Natural killer cell (primary cell): ENCODE measurements around the gene HTRA2. TPM values are rescaled to one million over a fixed set of nuclear protein-coding genes. Genes with fewer than 3 reads are reported as not detected.

Source experiments
- ATAC-seq, 3 donors: fragments of 150-1000 bp in 2 of 3; fragments of 200-7000 bp in 1 of 3; cut with Tn5 transposase; 1 replicate in 1 of 3; 2 replicates in 2 of 3; pipeline ENCODE4 v1.10.0; 2021; ENCODE audit warnings: mild to moderate bottlenecking in 2 of 3, moderate library complexity in 2 of 3
- DNase-seq, 2 donors: peaks; one replicate each; pipeline versions ENCODE4 v3.0.0 to v3.0.0-alpha.2; 2013 to 2021; ENCODE audit warnings: mixed read lengths in 1 of 2
- H3K27ac ChIP-seq: one replicate; pipeline ENCODE4 v1.5.1; 2013; ENCODE audit warnings: mild to moderate bottlenecking, low read length
- H3K27me3 ChIP-seq: one replicate; pipeline ENCODE4 v1.6.1; 2013; ENCODE audit warnings: low read length; ENCODE audit not compliant: control insufficient read depth, insufficient read depth
- H3K36me3 ChIP-seq: one replicate; pipeline ENCODE4 v1.6.1; 2013; ENCODE audit warnings: low read length; ENCODE audit not compliant: control insufficient read depth, insufficient read depth
- H3K4me1 ChIP-seq: one replicate; pipeline ENCODE4 v1.6.1; 2013; ENCODE audit warnings: low read length; ENCODE audit not compliant: control insufficient read depth, insufficient read depth
- H3K4me3 ChIP-seq: one replicate; pipeline ENCODE4 v1.5.1; 2013; ENCODE audit warnings: low read length
- H3K9me3 ChIP-seq: one replicate; pipeline ENCODE4 v1.6.1; 2013; ENCODE audit warnings: low read length; ENCODE audit not compliant: control insufficient read depth, insufficient read depth
- H3K27ac Mint-ChIP-seq, 2 donors: one replicate each; pipeline ENCODE4 v1.8.0; 2022; ENCODE audit warnings: mild to moderate bottlenecking in 2 of 2, mixed read lengths in 2 of 2, moderate library complexity in 1 of 2
- H3K27me3 Mint-ChIP-seq, 2 donors: one replicate each; pipeline ENCODE4 v1.8.0; 2022; ENCODE audit warnings: low read depth in 2 of 2, mixed read lengths in 2 of 2
- H3K36me3 Mint-ChIP-seq: one replicate; pipeline ENCODE4 v1.8.0; 2022; ENCODE audit warnings: mixed read lengths
- H3K4me1 Mint-ChIP-seq, 2 donors: one replicate each; pipeline ENCODE4 v1.8.0; 2022; ENCODE audit warnings: mixed read lengths in 2 of 2
- H3K4me3 Mint-ChIP-seq: one replicate; pipeline ENCODE4 v1.8.0; 2022; ENCODE audit warnings: mild to moderate bottlenecking, moderate library complexity, mixed read lengths
- H3K9me3 Mint-ChIP-seq, 2 donors: one replicate each; pipeline ENCODE4 v1.8.0; 2022; ENCODE audit warnings: mixed read lengths in 2 of 2
- WGBS: methylation state at CpG from one replicate; pipeline ENCODE4 v1.1.7; 2013; ENCODE audit warnings: missing lambda C conversion rate; ENCODE audit not compliant: insufficient coverage; 5-methylcytosine and 5-hydroxymethylcytosine counted together
- intact Hi-C: fragments of 100-400 bp; cut with micrococcal nuclease; formaldehyde crosslinking; loops from one replicate; pipeline ENCODE4 v1.14.2; 2022
- total RNA-seq, 4 donors: library from RNA; stranded (reverse); fragments of 120-200 nt in 1 of 4; gene quantifications; one replicate each; pipeline versions ENCODE4 v1.2.3 to v1.2.4, GENCODE V29; 2013 to 2022
- TF ChIP-seq, protein P1 (sequence below): fragments of 200-600 bp; IDR thresholded peaks from one replicate; pipeline ENCODE4 v1.8.0; 2022; ENCODE audit warnings: antibody characterized with exemption

The HTRA2 gene
- 10 to 100 TPM; 32.1 to 47.6 (median 45.2) TPM for total RNA-seq
- total RNA-seq (2013) = 47.1 TPM

DNA sequence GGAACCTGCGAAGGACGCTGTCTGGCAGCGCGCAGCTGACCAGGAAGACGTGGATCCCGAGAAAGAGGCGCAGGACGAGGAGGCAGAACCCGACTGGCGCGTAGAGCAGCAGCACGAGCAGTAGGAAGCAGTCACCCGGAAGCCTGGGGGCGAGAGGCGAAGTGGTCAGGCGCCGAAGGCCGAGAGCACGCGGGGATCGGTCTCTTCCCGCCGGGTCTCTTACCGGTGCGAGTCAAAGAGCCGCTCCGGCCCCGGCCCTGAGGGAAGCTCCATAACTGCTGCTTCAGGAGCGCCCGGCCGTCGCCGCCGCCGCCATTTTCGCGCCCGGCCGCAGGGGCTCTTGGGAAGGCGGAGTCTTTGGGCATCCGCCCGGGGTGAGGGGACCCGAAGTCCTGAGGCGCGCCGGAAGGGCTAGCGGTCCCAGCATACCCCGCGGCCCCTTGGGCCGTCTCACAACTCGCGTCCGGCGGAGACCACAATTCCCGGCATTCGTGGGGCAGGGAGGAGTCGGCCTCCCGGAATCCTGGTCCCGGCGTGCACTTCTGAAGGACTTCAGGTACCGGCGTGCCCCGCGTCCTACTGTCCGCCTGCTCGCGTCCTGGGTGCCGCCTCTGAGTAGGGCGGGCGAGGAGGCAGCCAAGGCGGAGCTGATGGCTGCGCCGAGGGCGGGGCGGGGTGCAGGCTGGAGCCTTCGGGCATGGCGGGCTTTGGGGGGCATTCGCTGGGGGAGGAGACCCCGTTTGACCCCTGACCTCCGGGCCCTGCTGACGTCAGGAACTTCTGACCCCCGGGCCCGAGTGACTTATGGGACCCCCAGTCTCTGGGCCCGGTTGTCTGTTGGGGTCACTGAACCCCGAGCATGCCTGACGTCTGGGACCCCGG, at the start of gene HTRA2, which contains the start of gene AUP1:
Gene HTRA2 (plus strand): TSS at position 577 of the 882 bp plus-strand sequence. CDS start 74 bp downstream, at position 651.
Gene AUP1 (minus strand): TSS at position 350 of the 882 bp plus-strand sequence. CDS start 77 bp downstream, at position 273.
- WGBS = under 1% methylated on average over 87 of the region's 87 CpGs
- H3K36me3 Mint-ChIP-seq = peaks cover 10% of the 10 kb centered on the region
- Histone ChIP-seq H3K4me1 (peaks cover 31% of the 10 kb centered on the region), H3K27me3 (no peaks in the 10 kb centered on the region), H3K9me3 (no peaks in the 10 kb centered on the region), H3K36me3 (peaks cover 40% of the 10 kb centered on the region), H3K27ac (peak within 1 kb of the TSS; percentile 95), H3K4me3 (peak within 1 kb of the TSS; percentile 92)
- TF ChIP-seq, protein P1, sequence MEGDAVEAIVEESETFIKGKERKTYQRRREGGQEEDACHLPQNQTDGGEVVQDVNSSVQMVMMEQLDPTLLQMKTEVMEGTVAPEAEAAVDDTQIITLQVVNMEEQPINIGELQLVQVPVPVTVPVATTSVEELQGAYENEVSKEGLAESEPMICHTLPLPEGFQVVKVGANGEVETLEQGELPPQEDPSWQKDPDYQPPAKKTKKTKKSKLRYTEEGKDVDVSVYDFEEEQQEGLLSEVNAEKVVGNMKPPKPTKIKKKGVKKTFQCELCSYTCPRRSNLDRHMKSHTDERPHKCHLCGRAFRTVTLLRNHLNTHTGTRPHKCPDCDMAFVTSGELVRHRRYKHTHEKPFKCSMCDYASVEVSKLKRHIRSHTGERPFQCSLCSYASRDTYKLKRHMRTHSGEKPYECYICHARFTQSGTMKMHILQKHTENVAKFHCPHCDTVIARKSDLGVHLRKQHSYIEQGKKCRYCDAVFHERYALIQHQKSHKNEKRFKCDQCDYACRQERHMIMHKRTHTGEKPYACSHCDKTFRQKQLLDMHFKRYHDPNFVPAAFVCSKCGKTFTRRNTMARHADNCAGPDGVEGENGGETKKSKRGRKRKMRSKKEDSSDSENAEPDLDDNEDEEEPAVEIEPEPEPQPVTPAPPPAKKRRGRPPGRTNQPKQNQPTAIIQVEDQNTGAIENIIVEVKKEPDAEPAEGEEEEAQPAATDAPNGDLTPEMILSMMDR = no peak
- H3K27me3 Mint-ChIP-seq = no peaks in the 10 kb centered on the region
- ATAC-seq (peak; percentile 75 to 90 (median 77)), DNase-seq (peak; percentile 83 to 91)
- no peaks in the 10 kb centered on the region for H3K9me3 Mint-ChIP-seq
- peak within 1 kb of the TSS; percentile 96 for H3K4me3 Mint-ChIP-seq
- intact Hi-C loops = loop anchor here (1.0 to 2.0 kb wide), 4 partner anchors 13 to 75 kb away; partner anchors contain the start of genes INO80B, PCGF1 and WBP1
- H3K27ac Mint-ChIP-seq = peak within 1 kb of the TSS; percentile 94 to 95
- peaks cover 32 to 44% of the 10 kb centered on the region in 2 donors for H3K4me1 Mint-ChIP-seq

DNA sequence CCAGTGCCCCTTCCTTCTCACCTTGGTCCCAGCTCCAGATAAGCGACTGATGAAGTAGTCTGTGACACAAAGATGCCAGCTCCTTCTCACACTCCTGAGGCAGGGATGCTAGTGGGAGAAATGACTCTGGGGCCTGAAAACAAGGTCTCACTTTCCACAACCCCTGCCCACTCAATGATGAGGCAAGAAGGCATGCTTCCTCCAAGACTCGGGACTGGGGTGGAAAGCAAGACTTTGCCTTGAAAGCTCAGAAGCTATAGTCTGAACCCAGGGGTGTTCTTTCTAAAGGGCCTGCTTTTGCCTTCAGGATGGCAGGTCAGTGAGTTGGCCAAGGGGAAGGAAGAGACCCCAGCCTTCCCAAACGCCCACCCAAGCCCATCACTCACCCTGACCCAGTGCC, 48.3 kb upstream of the HTRA2 start:
- H3K36me3 ChIP-seq = peaks cover 21% of the 10 kb centered on the region
- no peaks in the 10 kb centered on the region for H3K27me3 ChIP-seq
- Mint-ChIP-seq H3K9me3 (no peaks in the 10 kb centered on the region), H3K4me1 (peaks cover 23 to 34% of the 10 kb centered on the region in 2 donors), H3K4me3 (peak overlapping the region; percentile 17), H3K27me3 (no peaks in the 10 kb centered on the region), H3K36me3 (peaks cover 5% of the 10 kb centered on the region), H3K27ac (peak overlapping the region in 1 of 2 donors; percentile 97)
- H3K27ac ChIP-seq = peak overlapping the region; percentile 88
- DNase-seq (no peak), ATAC-seq (no peak)
- TF ChIP-seq, protein P1 = no peak
- no peak overlapping the region for H3K4me3 ChIP-seq
- no peaks in the 10 kb centered on the region for H3K9me3 ChIP-seq
- 71% methylated on average over 3 of the region's 3 CpGs for WGBS
- peaks cover 29% of the 10 kb centered on the region for H3K4me1 ChIP-seq
- intact Hi-C loops = no loop called here

DNA sequence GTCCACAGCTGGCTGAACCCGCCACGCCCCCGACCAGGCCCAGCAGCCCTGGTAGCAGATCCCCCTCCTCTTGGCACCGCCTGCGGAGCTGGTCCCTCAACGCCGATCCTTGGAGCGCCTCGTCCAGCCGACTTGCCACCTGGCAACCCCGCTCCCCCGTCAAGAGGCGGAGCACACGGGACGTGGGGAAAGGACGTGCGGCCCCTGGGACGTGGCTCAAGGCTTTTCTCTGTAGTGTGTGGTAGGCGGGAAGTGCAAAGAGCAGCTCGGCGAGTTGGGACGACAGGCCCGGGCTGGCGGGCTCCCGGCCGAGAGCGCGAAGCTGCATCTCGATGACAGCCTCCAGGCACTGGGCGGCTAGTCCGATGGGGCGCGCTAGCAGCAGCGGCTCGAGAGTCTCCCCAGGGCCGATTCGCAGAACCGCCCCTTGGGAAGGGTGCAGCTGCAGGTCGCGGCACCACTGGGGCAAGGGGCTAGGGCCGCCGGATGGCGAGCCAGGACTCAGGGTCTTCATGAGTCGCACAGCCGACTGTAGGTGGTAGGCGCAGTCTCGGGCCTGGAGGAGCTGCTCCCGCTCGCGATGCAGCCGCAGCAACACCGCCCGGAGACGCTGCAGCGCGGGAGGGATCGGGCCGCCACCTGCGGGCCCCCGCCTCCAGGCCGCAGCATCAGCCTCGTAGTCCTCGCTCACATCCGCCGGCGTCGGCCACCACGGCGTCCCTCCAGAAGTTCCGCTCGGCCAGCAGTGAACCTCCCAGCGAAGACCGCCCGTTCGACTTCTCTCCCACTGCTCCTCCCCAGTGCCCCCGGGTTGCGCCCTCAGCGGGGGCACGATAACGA, 47.6 kb upstream of the HTRA2 start:
- Mint-ChIP-seq H3K4me1 (peaks cover 24 to 40% of the 10 kb centered on the region in 2 donors), H3K36me3 (peaks cover 8% of the 10 kb centered on the region), H3K9me3 (no peaks in the 10 kb centered on the region), H3K27me3 (no peaks in the 10 kb centered on the region), H3K4me3 (peak overlapping the region; percentile 99), H3K27ac (peak overlapping the region; percentile 97)
- ATAC-seq = peak; percentile 36 to 51 (median 41)
- H3K4me1 ChIP-seq = peaks cover 29% of the 10 kb centered on the region
- 3% methylated on average over 80 of the region's 80 CpGs for WGBS
- peak overlapping the region; percentile 88 for H3K27ac ChIP-seq
- TF ChIP-seq, protein P1 = no peak
- intact Hi-C loops = loop anchor here (2.0 kb wide), 2 partner anchors 61 to 395 kb away; partner anchors contain the start of genes C2orf81 and WDR54
- H3K9me3 ChIP-seq = no peaks in the 10 kb centered on the region
- peak overlapping the region; percentile 81 for H3K4me3 ChIP-seq
- peak in 1 of 2 donors; percentile 72 for DNase-seq
- H3K36me3 ChIP-seq = peaks cover 21% of the 10 kb centered on the region
- H3K27me3 ChIP-seq = no peaks in the 10 kb centered on the region
